GM10847 (cell line): Measurements from ENCODE around the gene SEPTIN8.

ENCODE experiments used
- POLR2A ChIP-seq: IDR thresholded peaks from 2 replicates; pipeline ENCODE4 v1.6.1; 2011; ENCODE audit not compliant: insufficient read length; ENCODE audit errors: extremely low read depth

SEPTIN8 gene

DNA sequence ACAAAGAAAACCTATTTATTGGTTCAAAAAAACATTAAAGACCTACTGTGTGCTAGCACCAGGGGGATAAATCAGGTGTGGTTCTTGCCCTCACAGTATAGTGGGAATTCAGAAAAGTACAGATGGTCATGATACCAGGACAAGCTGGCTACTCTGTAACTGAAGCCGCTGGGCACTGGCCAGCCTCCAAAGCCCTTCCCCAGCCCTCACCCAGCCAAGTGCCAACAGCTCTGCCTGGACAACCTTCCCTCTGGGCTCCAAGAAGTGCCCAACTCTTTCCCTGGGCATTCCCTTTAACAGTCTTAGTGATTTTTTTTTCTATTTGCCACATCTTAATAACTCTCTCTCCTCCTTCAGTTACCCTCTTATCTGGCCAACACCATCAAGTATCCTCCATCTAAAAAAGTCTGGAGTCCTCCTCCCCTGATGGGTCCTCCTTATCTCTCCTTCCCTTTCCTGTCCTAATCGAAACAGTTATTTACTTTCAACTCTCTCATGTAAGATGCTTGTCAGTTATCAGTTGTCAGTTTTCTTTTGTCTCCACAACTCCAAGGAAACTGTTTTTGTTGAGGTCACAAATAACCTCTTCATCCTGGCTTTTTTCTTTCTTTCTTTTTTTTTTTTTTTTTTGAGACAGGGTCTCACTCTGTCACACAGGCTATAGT, 13.3 kb upstream of the SEPTIN8 start:
- TF ChIP-seq POLR2A = no peak

DNA sequence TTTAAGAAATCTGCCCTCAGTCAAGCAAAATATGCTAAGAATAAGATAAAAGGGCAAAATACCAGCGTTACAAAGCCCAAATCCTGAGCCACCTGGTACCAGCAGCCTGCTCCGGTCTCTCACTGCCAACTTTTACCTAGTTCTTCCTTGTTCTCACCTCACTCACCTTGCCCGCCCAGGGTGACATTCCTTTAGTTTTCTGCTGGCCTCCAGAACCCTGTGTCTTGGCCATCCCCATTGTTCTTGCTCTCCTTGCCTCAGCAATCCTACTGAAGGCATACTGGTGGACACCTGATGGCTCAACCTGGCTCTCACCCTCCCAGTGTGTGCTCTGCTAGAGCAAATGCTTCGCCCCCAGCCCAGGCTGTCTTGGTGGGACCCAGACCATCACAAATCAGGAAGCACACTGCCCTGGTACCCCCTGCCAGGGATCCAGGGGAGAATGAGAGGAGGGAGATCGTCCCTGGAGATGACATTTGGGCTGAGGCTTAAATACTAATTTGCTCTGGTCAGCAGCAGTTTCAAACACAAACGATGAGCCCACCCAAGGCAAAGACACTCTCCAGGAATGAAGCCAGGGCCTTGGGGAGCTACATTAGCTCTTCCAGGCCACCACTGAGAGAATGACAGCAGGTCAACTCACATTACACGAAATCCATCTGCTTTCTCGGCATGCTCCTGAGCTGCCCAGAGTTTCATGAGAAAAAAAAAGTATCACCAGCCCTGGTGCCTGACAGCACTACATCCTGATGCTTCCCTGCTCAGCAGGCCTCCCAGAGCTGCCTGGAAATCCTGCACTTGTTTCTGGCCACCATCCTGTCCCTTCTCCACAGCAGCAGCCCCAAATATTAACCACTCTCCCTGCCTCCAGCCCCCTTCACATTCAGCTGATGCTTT, 12.2 kb upstream of the SEPTIN8 start:
- no peak for TF ChIP-seq POLR2A

DNA sequence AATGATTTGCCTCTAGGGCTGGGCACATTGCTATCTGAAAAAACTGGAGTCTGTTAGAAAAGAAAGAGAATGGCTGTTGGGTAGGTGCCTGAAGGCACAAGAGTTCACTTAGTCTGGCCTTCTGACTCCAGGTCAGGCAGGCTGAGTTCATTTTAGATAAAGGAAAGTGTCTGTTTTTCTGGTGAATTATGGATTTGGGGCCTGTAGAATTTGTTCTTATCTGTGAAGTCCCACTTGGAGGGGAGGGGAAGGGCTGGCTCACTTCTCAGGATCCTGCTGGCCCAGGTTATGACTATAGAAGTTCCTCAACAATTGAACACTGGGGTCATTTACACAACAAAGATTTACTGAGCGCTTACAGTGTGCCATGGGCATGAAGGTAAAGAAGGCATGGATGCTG, 11.5 kb upstream of the SEPTIN8 start:
- no peak for TF ChIP-seq POLR2A

DNA sequence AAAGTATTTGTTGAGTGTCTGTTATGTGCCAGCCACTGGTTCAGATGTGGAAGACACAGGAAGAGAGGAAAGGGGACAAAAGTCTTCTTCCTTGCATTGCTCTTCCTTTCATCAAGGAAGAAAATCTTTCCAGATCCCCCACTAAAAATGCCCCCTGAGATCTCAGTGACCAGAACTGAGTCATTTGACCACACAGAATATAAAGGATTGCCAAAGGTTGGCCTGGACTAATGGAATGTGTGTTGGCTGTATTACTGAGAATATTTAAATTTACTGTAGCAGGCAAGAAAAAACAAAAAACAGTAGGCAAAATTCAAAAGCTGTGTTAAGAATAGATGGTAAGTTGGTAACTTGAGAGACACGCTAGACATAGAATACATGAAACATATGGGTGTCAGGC, 10.0 kb upstream of the SEPTIN8 start:
- TF ChIP-seq POLR2A = no peak

DNA sequence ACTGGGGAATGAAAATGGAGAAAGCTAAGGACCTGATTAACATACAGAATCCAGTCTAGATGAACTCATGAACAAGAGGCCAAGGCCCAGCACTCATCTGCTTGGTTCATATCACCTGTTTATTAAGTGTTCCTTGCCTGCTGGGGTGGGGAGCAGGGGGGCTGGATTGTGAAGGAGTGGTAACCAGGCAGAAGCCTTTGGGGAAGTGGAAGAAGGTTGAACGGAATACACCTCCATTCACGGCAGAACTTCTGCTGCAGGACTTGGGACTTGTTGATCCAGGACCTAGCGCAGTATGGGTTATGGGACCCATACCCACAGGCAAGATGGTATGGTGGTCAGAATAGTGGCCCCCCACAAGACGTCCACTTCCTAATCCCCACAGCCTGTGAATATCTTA, 8.8 kb upstream of the SEPTIN8 start:
- TF ChIP-seq POLR2A = no peak

- no peak for TF ChIP-seq POLR2A
Measured at GRCh38 chr5:132785365-132785764, 8.3 kb upstream of the SEPTIN8 start.

DNA sequence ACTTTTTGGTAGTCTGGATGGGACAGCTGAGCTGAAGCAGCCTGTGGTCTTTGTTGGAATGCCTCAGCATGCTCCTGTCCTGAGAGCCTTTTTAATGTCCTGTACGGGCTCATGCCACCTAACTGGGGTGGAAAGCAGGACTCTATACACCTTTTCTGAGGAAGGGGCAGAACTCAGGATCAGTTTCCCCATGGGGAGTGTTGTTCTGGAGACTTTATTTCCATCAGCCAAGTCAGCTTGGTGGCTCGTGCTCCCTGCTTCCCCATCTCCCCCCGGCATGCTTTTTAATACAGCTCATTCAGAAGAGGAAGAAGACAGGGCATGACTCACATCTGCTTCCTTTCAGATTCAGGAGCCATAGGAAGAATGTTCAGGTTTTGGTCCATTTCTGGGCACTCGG, 5.1 kb upstream of the SEPTIN8 start:
- TF ChIP-seq POLR2A = no peak

GRCh38 chr5:132781029-132781428, 4.0 kb upstream of the SEPTIN8 start:
- no peak for TF ChIP-seq POLR2A

GRCh38 chr5:132780577-132780976, 3.5 kb upstream of the SEPTIN8 start:
- no peak for TF ChIP-seq POLR2A

DNA sequence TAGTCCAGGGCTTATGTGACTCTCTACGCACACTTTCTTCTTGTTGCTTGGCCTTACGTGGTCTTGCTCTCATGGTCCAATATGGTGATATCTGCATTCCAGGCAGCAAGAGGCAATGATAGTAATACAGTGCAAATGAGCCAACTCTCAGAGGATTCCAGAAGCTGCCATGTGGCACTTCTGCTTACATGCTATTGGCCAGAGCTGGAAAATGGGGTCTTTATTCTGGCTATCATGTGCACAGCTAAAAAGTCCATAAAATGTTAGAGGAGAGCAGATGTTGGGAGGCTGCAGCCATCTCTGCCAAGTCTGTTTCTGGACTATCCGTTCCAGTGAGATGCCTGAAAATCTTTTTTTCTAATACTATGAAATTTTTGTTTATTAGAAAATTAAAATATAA, 2.9 kb upstream of the SEPTIN8 start:
- no peak for TF ChIP-seq POLR2A

GRCh38 chr5:132778856-132779255, 1.8 kb upstream of the SEPTIN8 start:
- TF ChIP-seq POLR2A = no peak

DNA sequence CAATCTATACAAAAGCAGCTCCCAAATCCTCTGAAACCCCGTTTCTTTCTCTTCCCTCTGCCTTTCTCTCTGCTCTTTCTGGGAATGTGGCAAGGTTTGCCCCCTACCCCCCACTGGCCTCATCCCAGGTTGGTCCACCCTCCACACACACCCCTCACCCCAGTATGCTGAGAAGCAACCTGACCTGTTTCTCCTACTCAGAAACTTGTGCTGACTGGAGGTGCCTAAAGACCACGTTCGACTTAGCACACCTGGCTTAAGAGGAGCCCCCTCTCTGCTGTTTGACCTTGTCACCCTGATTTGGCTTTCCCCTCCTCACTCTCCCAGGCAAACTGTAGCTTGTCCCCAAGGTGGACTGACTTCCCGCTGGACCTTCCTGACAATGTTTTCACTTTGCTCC, 1.1 kb upstream of the SEPTIN8 start:
- TF ChIP-seq POLR2A = no peak

GRCh38 chr5:132776938-132777208, 166 bp downstream of the SEPTIN8 start:
- no peak for TF ChIP-seq POLR2A

GRCh38 chr5:132776131-132776937, 705 bp downstream of the SEPTIN8 start:
- no peak for TF ChIP-seq POLR2A

GRCh38 chr5:132775476-132775961, 1.5 kb downstream of the SEPTIN8 start:
- TF ChIP-seq POLR2A = no peak

GRCh38 chr5:132774896-132775295, 2.1 kb downstream of the SEPTIN8 start:
- no peak for TF ChIP-seq POLR2A

DNA sequence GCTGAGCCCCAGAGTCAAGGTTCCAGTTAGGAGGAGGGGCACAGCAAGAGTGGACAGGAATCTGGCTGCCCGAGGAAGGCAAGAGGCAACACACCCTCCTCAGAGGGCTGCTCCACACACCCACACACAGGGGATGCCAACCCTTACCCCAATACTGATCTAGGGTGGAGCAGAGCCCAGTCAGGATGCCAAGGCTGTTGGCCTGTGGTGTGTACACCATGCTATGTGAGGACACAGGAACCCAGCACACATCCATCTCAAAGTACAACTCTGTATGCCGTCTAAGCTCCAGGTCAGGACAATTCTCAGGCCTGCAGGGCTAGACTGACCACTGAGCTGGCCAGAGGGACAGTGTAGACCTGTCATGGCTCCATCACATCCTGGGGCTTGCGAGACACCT, 2.6 kb downstream of the SEPTIN8 start:
- no peak for TF ChIP-seq POLR2A
